Keratinocyte (primary cell): ENCODE data around the gene RPRML. TPM values are rescaled to one million over a fixed set of nuclear protein-coding genes. Genes with fewer than 3 reads are reported as not detected.

Experiments used
- DNase-seq: peaks from one replicate; pipeline ENCODE4 v3.0.0-alpha.2; 2011; ENCODE audit warnings: low read depth, missing footprints, low spot score
- FAIRE-seq: peaks from 2 replicates; lab custom pipeline; 2011; peaks lifted over from hg19 to GRCh38; lab: Jason Lieb, UNC
- H2AFZ ChIP-seq: 2 replicates; pipeline ENCODE4 v1.6.0; 2012; ENCODE audit warnings: low read length, control low read depth, inconsistent platforms; ENCODE audit not compliant: control insufficient read depth
- H3K27ac ChIP-seq: 2 replicates; pipeline ENCODE4 v1.5.1; 2011; ENCODE audit warnings: low read length; ENCODE audit not compliant: control insufficient read depth, insufficient read depth
- H3K27me3 ChIP-seq: 3 replicates; pipeline ENCODE4 v1.6.0; 2011; ENCODE audit warnings: low read length; ENCODE audit not compliant: control insufficient read depth, insufficient read depth; ENCODE audit errors: extremely low read depth
- H3K36me3 ChIP-seq, 2 experiments: 2 replicates in 1 of 2; 3 replicates in 1 of 2; pipeline ENCODE4 v1.5.1; 2011; ENCODE audit warnings: low read length in 2 of 2, mild to moderate bottlenecking in 1 of 2; ENCODE audit not compliant: control insufficient read depth in 2 of 2, insufficient read depth in 2 of 2; ENCODE audit errors: extremely low read depth in 1 of 2
- H3K4me1 ChIP-seq: 3 replicates; pipeline ENCODE4 v1.5.1; 2011; ENCODE audit warnings: low read length; ENCODE audit not compliant: control insufficient read depth, insufficient read depth; ENCODE audit errors: extremely low read depth
- H3K4me2 ChIP-seq: 3 replicates; pipeline ENCODE4 v1.6.0; 2011; ENCODE audit warnings: low read depth, low read length; ENCODE audit not compliant: control insufficient read depth, insufficient read depth; ENCODE audit errors: extremely low read depth
- H3K4me3 ChIP-seq, 3 experiments: fragments of 200-600 bp in 1 of 3; sonication (generic) in 1 of 3; 2 replicates in 2 of 3; 3 replicates in 1 of 3; pipeline ENCODE4 v1.5.1; 2011 to 2016; ENCODE audit warnings: low read length in 3 of 3, mild to moderate bottlenecking in 3 of 3, control low read depth in 2 of 3, inconsistent platforms in 1 of 3, low read depth in 1 of 3, mixed read lengths in 1 of 3, mixed run types in 1 of 3, moderate library complexity in 1 of 3; ENCODE audit not compliant: control insufficient read depth in 2 of 3, insufficient read depth in 2 of 3; ENCODE audit errors: extremely low read depth in 1 of 3
- H3K79me2 ChIP-seq: 2 replicates; pipeline ENCODE4 v1.6.0; 2012; ENCODE audit warnings: low read length; ENCODE audit not compliant: control insufficient read depth, insufficient read depth
- H3K9ac ChIP-seq: 3 replicates; pipeline ENCODE4 v1.6.0; 2011; ENCODE audit warnings: low read length; ENCODE audit not compliant: control insufficient read depth, insufficient read depth; ENCODE audit errors: extremely low read depth
- H3K9me1 ChIP-seq: 3 replicates; pipeline ENCODE4 v1.6.0; 2011; ENCODE audit warnings: low read length; ENCODE audit not compliant: control insufficient read depth, insufficient read depth; ENCODE audit errors: extremely low read depth
- H3K9me3 ChIP-seq: 2 replicates; pipeline ENCODE4 v1.5.1; 2012; ENCODE audit warnings: low read depth, low read length; ENCODE audit not compliant: control insufficient read depth
- H4K20me1 ChIP-seq: 3 replicates; pipeline ENCODE4 v1.6.0; 2011; ENCODE audit warnings: low read length; ENCODE audit not compliant: control insufficient read depth, insufficient read depth; ENCODE audit errors: extremely low read depth
- CTCF ChIP-seq, 3 experiments: IDR thresholded peaks in 1 of 3; conservative IDR thresholded peaks in 1 of 3; optimal IDR thresholded peaks in 1 of 3; 2 replicates in 2 of 3; 3 replicates in 1 of 3; pipeline versions ENCODE3 to v1.5.1; 2011; ENCODE audit warnings: low read length in 3 of 3, mild to moderate bottlenecking in 3 of 3, moderate library complexity in 2 of 3, control low read depth in 1 of 3, inconsistent platforms in 1 of 3; ENCODE audit not compliant: insufficient read depth in 2 of 3; ENCODE audit errors: extremely low read depth in 1 of 3
- EZH2 ChIP-seq: IDR thresholded peaks from one replicate; pipeline ENCODE4 v1.6.1; 2012; ENCODE audit warnings: inconsistent platforms, mild to moderate bottlenecking, low read length, moderate library complexity
- dilution Hi-C: fragments of 300-500 bp; cut with MboI; formaldehyde crosslinking; loops from one replicate; pipeline ENCODE4 v1.7.0; 2020; ENCODE audit warnings: low sequenced_read_pairs; ENCODE audit not compliant: extremely low pct_ligation_motif_present
- polyA plus RNA-seq, 5 experiments: library from polyadenylated mRNA; depleted of rRNA in 3 of 5; stranded (reverse) in 3 of 5; stranded (forward) in 1 of 5; unstranded in 1 of 5; fragments of >200 nt; gene quantifications; 1 replicate in 1 of 5; 2 replicates in 3 of 5; 3 replicates in 1 of 5; pipeline versions ENCODE4 v1.2.1 to v1.2.3, GENCODE V29; 2011 to 2012; ENCODE audit warnings: missing spikeins in 2 of 5, low read depth in 1 of 5, low replicate concordance in 1 of 5

RPRML gene
- polyA plus RNA-seq, 1 donor (not counting 4 experiments of a cell fraction or from before 2014, with no cell fraction given): not detected

GRCh38 chr17:46943501-46944393 lies 35.3 kb downstream of the RPRML start:
- Histone ChIP-seq H2AFZ (no peak overlapping the region), H4K20me1 (peaks cover 3% of the 10 kb centered on the region), H3K27ac (no peak overlapping the region), H3K4me2 (no peak overlapping the region), H3K4me1 (no peaks in the 10 kb centered on the region), H3K79me2 (no peaks in the 10 kb centered on the region), H3K9me3 (no peaks in the 10 kb centered on the region), H3K4me3 (no peak overlapping the region), H3K9ac (no peak overlapping the region), H3K36me3 (peaks cover 9 to 16% of the 10 kb centered on the region in 2 experiments), H3K9me1 (no peaks in the 10 kb centered on the region), H3K27me3 (no peaks in the 10 kb centered on the region)
- FAIRE-seq: no peak
- TF ChIP-seq EZH2 (no peak), CTCF (optimal IDR thresholded peaks at IDR 0.05 in 1 of 3, IDR thresholded peaks at IDR 0.05 in 1 of 3, conservative IDR thresholded peaks at IDR 0.05 in 1 of 3; ENCODE audit: extremely low read depth in 1 of 3, insufficient read depth in 2 of 3, low read length in 3 of 3) (no peak)
- no peak for DNase-seq
- dilution Hi-C loops: no loop called here

GRCh38 chr17:46943218-46943500 lies 35.9 kb downstream of the RPRML start:
- no peaks in the 10 kb centered on the region for H3K79me2 ChIP-seq
- FAIRE-seq: no peak
- H3K9me1 ChIP-seq: no peaks in the 10 kb centered on the region
- H4K20me1 ChIP-seq: peaks cover 3% of the 10 kb centered on the region
- H3K9ac ChIP-seq: no peak overlapping the region
- H3K4me1 ChIP-seq: no peaks in the 10 kb centered on the region
- H3K4me2 ChIP-seq: no peak overlapping the region
- no peak for TF ChIP-seq CTCF (optimal IDR thresholded peaks at IDR 0.05 in 1 of 3, IDR thresholded peaks at IDR 0.05 in 1 of 3, conservative IDR thresholded peaks at IDR 0.05 in 1 of 3; ENCODE audit: extremely low read depth in 1 of 3, insufficient read depth in 2 of 3, low read length in 3 of 3)
- TF ChIP-seq EZH2: no peak
- no peaks in the 10 kb centered on the region for H3K9me3 ChIP-seq
- no peaks in the 10 kb centered on the region for H3K27me3 ChIP-seq
- peaks cover 14 to 21% of the 10 kb centered on the region in 2 experiments for H3K36me3 ChIP-seq
- dilution Hi-C loops: no loop called here
- no peak overlapping the region for H3K4me3 ChIP-seq
- H2AFZ ChIP-seq: no peak overlapping the region
- H3K27ac ChIP-seq: no peak overlapping the region
- DNase-seq: no peak
